ENCODE data around the gene SKAP1. TPM values are rescaled to one million over a fixed set of nuclear protein-coding genes. Genes with fewer than 3 reads are reported as not detected.

Gene SKAP1
- total and polyA plus RNA-seq, 2 of the 13 experiments (the other 11 are each of a cell fraction or from before 2014, with no cell fraction given) = 0.21 TPM; not detected in 1

GRCh38 chr17:48307814-48308411, 122.1 kb downstream of the SKAP1 start:
- no TSS peak for BruUV-seq (replicated peaks)
- Histone ChIP-seq H3K27me3 (ENCODE audit: control insufficient read depth in 1 of 2, insufficient read depth in 2 of 2, low read length in 2 of 2) (peaks cover 0 to 8% of the 10 kb centered on the region in 2 experiments; a peak in 2 of 5 replicates), H3K9ac (ENCODE audit: insufficient read depth, low read depth, low read length) (no peak overlapping the region), H2AFZ (ENCODE audit: low read length) (no peak overlapping the region), H3K4me2 (ENCODE audit: low read depth, low read length) (no peak overlapping the region), H3K36me3 (replicated peaks in 1 of 2; ENCODE audit: control insufficient read depth in 1 of 2, insufficient read depth in 2 of 2, low read length in 2 of 2) (no peaks in the 10 kb centered on the region), H3K9me3 (ENCODE audit: low read length) (no peaks in the 10 kb centered on the region), H3K79me2 (ENCODE audit: insufficient read depth, low read length) (no peaks in the 10 kb centered on the region), H3K4me3 (replicated peaks in 1 of 3; ENCODE audit: insufficient read depth in 1 of 3, low read depth in 2 of 3, low read length in 3 of 3) (no peak overlapping the region), H3K4me1 (ENCODE audit: insufficient read depth, low read length) (peaks cover 8% of the 10 kb centered on the region), H3K27ac (ENCODE audit: extremely low read length, insufficient read depth, low read length) (no peak overlapping the region), H4K20me1 (ENCODE audit: insufficient read depth, low read length) (no peaks in the 10 kb centered on the region)
- in situ Hi-C loops (cut with HindIII; ENCODE audit: extremely low pct_ligation_motif_present, low pct_unique_long_range_greater_than_20kb) = no loop called here
- ChIA-PET CTCF (ENCODE audit: low intra/inter-chr PET ratio, low total read pairs) (interaction anchor here (1.2 to 2.4 kb wide), 2 partner anchors 311 to 313 kb away, joined by 3 to 24 read pairs; no protein-coding TSS in a partner anchor), POLR2A (interaction anchor here (0.7 kb wide), 1 partner anchor 260 kb away, joined by 3 read pairs; the partner anchor contains the start of gene NFE2L1)
- DNase-seq (ENCODE audit: low spot score) (peak; percentile 56), ATAC-seq (peak; percentile 88), FAIRE-seq (peak; percentile 67)
- intact Hi-C loops (cut with micrococcal nuclease; ENCODE audit: unreplicated experiment) = loop anchor here (1.0 kb wide), 1 partner anchor 310 kb away; no protein-coding TSS in a partner anchor
- under 1% methylated on average over 4 of the region's 4 CpGs for WGBS (ENCODE audit: low lambda C conversion rate)
- no peak for TF ChIP-seq ZNF850 (CRISPR knock-in tag; conservative IDR thresholded peaks at IDR 0.05)
- TF ChIP-seq SNAPC5 (CRISPR knock-in tag; IDR thresholded peaks at IDR 0.05; ENCODE audit: borderline replicate concordance) = no peak
- no peak for TF ChIP-seq MTA1 (CRISPR knock-in tag; IDR thresholded peaks at IDR 0.05; ENCODE audit: borderline replicate concordance)
- TF ChIP-seq ZZZ3 (CRISPR knock-in tag; IDR thresholded peaks at IDR 0.05; ENCODE audit: borderline replicate concordance) = no peak
- TF ChIP-seq CTCF (CRISPR knock-in tag; IDR thresholded peaks at IDR 0.05) = peak; percentile 78
- no peak for TF ChIP-seq ATF1 (CRISPR knock-in tag; IDR thresholded peaks at IDR 0.05)
- peak; percentile 44; the same call in 1 of the 2 replicates for TF ChIP-seq STAG1 (CRISPR knock-in tag; IDR thresholded peaks at IDR 0.05)
- TF ChIP-seq SMC3 (IDR thresholded peaks at IDR 0.05; ENCODE audit: low read length) = peak; percentile 86
- TF ChIP-seq RAD21 (CRISPR knock-in tag; IDR thresholded peaks at IDR 0.05) = peak; percentile 54; the same call in 1 of the 2 replicates
- TF ChIP-seq MBD4 (IDR thresholded peaks at IDR 0.05; ENCODE audit: borderline replicate concordance, low read length) = no peak
- no peak for TF ChIP-seq CENPT (CRISPR knock-in tag; IDR thresholded peaks at IDR 0.05; ENCODE audit: low read depth)
- TF ChIP-seq MNT (IDR thresholded peaks at IDR 0.05) = no peak
- no peak for TF ChIP-seq ZBTB21 (CRISPR knock-in tag; IDR thresholded peaks at IDR 0.05)
- TF ChIP-seq CHD2 (IDR thresholded peaks at IDR 0.05; ENCODE audit: low read depth, low read length) = no peak
- TF ChIP-seq ZNF12 (CRISPR knock-in tag; IDR thresholded peaks at IDR 0.05) = no peak
- TF ChIP-seq ARID5B (CRISPR knock-in tag; IDR thresholded peaks at IDR 0.05) = no peak
- TF ChIP-seq GLMP (CRISPR knock-in tag; IDR thresholded peaks at IDR 0.05; ENCODE audit: borderline replicate concordance) = no peak

All from HepG2 (cell line).